Measurements from ENCODE around the gene RPS15. TPM values are rescaled to one million over a fixed set of nuclear protein-coding genes. Genes with fewer than 3 reads are reported as not detected.

RPS15 gene
- total and polyA plus RNA-seq, 2 of the 13 experiments (the other 11 are each of a cell fraction or from before 2014, with no cell fraction given), result 695 to 1,411 TPM

GRCh38 chr19:1457031-1457739 lies 19.0 kb downstream of the RPS15 start (continued):
- TF ChIP-seq POLR2G (IDR thresholded peaks at IDR 0.05; ENCODE audit: low read depth, low read length) (0 out of 2 replicates have a peak, but pooled peaks have one; percentile 22), ZKSCAN1 (IDR thresholded peaks at IDR 0.05; ENCODE audit: low read length) (no peak), KMT2B (CRISPR knock-in tag; IDR thresholded peaks at IDR 0.05) (no peak), SP5 (CRISPR knock-in tag; IDR thresholded peaks at IDR 0.05; ENCODE audit: borderline replicate concordance, low read depth) (no peak), TEF (CRISPR knock-in tag; IDR thresholded peaks at IDR 0.05) (no peak), ZFYVE20 (CRISPR knock-in tag; IDR thresholded peaks at IDR 0.05; ENCODE audit: borderline replicate concordance, low read depth) (no peak), DZIP1 (CRISPR knock-in tag; IDR thresholded peaks at IDR 0.05) (no peak), MED1 (CRISPR knock-in tag; IDR thresholded peaks at IDR 0.05) (no peak), ZNF205 (CRISPR knock-in tag; IDR thresholded peaks at IDR 0.05) (no peak), CENPT (CRISPR knock-in tag; IDR thresholded peaks at IDR 0.05; ENCODE audit: low read depth) (peak; percentile 80; the same call in 1 of the 2 replicates), HNF4G (IDR thresholded peaks at IDR 0.05; ENCODE audit: borderline replicate concordance, low read depth, low read length) (no peak), HNF4G (CRISPR knock-in tag; IDR thresholded peaks at IDR 0.05; ENCODE audit: borderline replicate concordance, low read depth) (no peak), ZNF543 (CRISPR knock-in tag; IDR thresholded peaks at IDR 0.05) (no peak), ZNF740 (CRISPR knock-in tag; IDR thresholded peaks at IDR 0.05) (no peak), RBM39 (IDR thresholded peaks at IDR 0.05; ENCODE audit: low read depth, low read length, poor library complexity, severe bottlenecking) (no peak), RBM22 (optimal IDR thresholded peaks at IDR 0.05; ENCODE audit: low read length) (peak; percentile 59), SRY (CRISPR knock-in tag; IDR thresholded peaks at IDR 0.05) (no peak), NONO (IDR thresholded peaks at IDR 0.05) (no peak), NONO (CRISPR knock-in tag; conservative IDR thresholded peaks at IDR 0.05) (no peak; the same call in 1 of the 2 replicates)
